Hepatocyte (in vitro differentiated cells): Measurements from ENCODE around the gene SFMBT2. TPM values are rescaled to one million over a fixed set of nuclear protein-coding genes. Genes with fewer than 3 reads are reported as not detected.

Source experiments
- DNase-seq: peaks from one replicate; pipeline ENCODE4 v3.0.0-alpha.2; 2016; ENCODE audit warnings: low spot score
- H2AFZ ChIP-seq: fragments of 200-600 bp; sonication (generic); 2 replicates; pipeline ENCODE4 v1.6.0; 2016; ENCODE audit warnings: antibody characterized with exemption, mild to moderate bottlenecking
- H3K27ac ChIP-seq: fragments of 200-600 bp; sonication (generic); 2 replicates; pipeline ENCODE4 v1.5.1; 2016; ENCODE audit warnings: mild to moderate bottlenecking
- H3K27me3 ChIP-seq: fragments of 200-600 bp; sonication (generic); 2 replicates; pipeline ENCODE4 v1.6.1; 2016
- H3K36me3 ChIP-seq: fragments of 200-600 bp; sonication (generic); replicated peaks from 2 replicates; pipeline ENCODE4 v1.5.1; 2016; ENCODE audit warnings: low read depth; ENCODE audit not compliant: insufficient read depth
- H3K4me1 ChIP-seq: fragments of 200-600 bp; sonication (generic); 2 replicates; pipeline ENCODE4 v1.5.1; 2016; ENCODE audit warnings: mild to moderate bottlenecking, moderate library complexity; ENCODE audit not compliant: insufficient read depth
- H3K4me2 ChIP-seq: fragments of 200-600 bp; sonication (generic); 2 replicates; pipeline ENCODE4 v1.6.0; 2016
- H3K4me3 ChIP-seq: fragments of 200-600 bp; sonication (generic); 2 replicates; pipeline ENCODE4 v1.5.1; 2016; ENCODE audit warnings: mild to moderate bottlenecking
- H3K79me2 ChIP-seq: fragments of 200-600 bp; sonication (generic); 2 replicates; pipeline ENCODE4 v1.6.0; 2017; ENCODE audit warnings: mild to moderate bottlenecking
- H3K9me2 ChIP-seq: fragments of 200-600 bp; sonication (generic); replicated peaks from 2 replicates; pipeline ENCODE4 v1.6.0; 2017; ENCODE audit warnings: mild to moderate bottlenecking; ENCODE audit not compliant: insufficient read depth
- H3K9me3 ChIP-seq: fragments of 200-600 bp; sonication (generic); 2 replicates; pipeline ENCODE4 v1.5.1; 2016; ENCODE audit warnings: low read depth, mild to moderate bottlenecking
- H4K20me1 ChIP-seq: fragments of 200-600 bp; sonication (generic); 2 replicates; pipeline ENCODE4 v1.6.0; 2016; ENCODE audit warnings: mild to moderate bottlenecking; ENCODE audit not compliant: insufficient read depth, poor library complexity, severe bottlenecking
- EZH2 ChIP-seq: fragments of 200-600 bp; sonication (generic); IDR thresholded peaks from 2 replicates; pipeline ENCODE4 v1.6.1; 2016; ENCODE audit warnings: antibody characterized with exemption, mild to moderate bottlenecking, borderline replicate concordance
- EZH2phosphoT487 ChIP-seq: fragments of 200-600 bp; sonication (generic); IDR thresholded peaks from one replicate; pipeline ENCODE4 v1.6.1; 2018; ENCODE audit warnings: antibody characterized with exemption, mild to moderate bottlenecking, low read depth, moderate library complexity; ENCODE audit not compliant: unreplicated experiment, severe bottlenecking
- WGBS: methylation state at CpG from one replicate; pipeline ENCODE4 v1.1.6; 2016; ENCODE audit warnings: low lambda C conversion rate; ENCODE audit errors: missing lambda C conversion rate; 5-methylcytosine and 5-hydroxymethylcytosine counted together
- polyA plus RNA-seq: library from polyadenylated mRNA; unstranded; fragments of >200 nt; fragmentation: Nextera tagmentation; extraction: Ambion mirVana; gene quantifications from 2 replicates; pipeline ENCODE4 v1.2.1, GENCODE V29; 2016
- total RNA-seq: library from RNA; depleted of rRNA; stranded (reverse); fragments of >200 nt; gene quantifications from 2 replicates; pipeline ENCODE4 v1.2.3, GENCODE V29; 2014
- TF ChIP-seq, protein P1 (sequence below): fragments of 200-600 bp; sonication (generic); IDR thresholded peaks from 2 replicates; pipeline ENCODE4 v1.5.1; 2016; ENCODE audit warnings: antibody characterized with exemption, mild to moderate bottlenecking; ENCODE audit not compliant: poor library complexity

SFMBT2 gene
- total and polyA plus RNA-seq, 2 experiments from 2014 or later: 1.1 to 3.8 TPM

DNA sequence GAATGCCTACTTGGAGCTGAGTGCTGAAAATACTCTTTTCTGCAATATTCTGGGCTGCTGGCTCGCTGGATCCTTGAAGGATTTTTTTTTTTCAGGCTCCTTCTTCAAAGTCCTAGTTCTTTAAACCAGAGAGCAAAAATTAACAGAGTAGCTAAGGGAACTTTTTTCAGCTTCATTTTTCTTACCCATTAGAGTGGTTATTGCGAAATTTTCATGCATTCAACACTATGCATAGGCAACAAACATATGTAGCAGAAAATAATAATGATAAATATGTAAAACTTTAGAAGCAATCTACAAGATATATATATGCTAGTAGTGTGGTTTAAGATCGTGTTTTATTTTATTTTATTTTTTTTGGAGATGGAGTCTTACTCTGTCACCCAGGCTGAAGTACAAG is 264.6 kb downstream of the SFMBT2 start:
- Histone ChIP-seq H3K9me3 (no peaks in the 10 kb centered on the region), H3K4me2 (no peak overlapping the region), H3K79me2 (no peaks in the 10 kb centered on the region), H3K4me3 (no peak overlapping the region), H2AFZ (no peak overlapping the region), H3K4me1 (no peaks in the 10 kb centered on the region), H3K9me2 (no peaks in the 10 kb centered on the region), H4K20me1 (no peaks in the 10 kb centered on the region), H3K36me3 (no peaks in the 10 kb centered on the region), H3K27ac (no peak overlapping the region), H3K27me3 (no peaks in the 10 kb centered on the region)
- 66% methylated on average over 3 of the region's 3 CpGs for WGBS
- DNase-seq: no peak
- no peak for TF ChIP-seq EZH2phosphoT487
- TF ChIP-seq, protein P1, sequence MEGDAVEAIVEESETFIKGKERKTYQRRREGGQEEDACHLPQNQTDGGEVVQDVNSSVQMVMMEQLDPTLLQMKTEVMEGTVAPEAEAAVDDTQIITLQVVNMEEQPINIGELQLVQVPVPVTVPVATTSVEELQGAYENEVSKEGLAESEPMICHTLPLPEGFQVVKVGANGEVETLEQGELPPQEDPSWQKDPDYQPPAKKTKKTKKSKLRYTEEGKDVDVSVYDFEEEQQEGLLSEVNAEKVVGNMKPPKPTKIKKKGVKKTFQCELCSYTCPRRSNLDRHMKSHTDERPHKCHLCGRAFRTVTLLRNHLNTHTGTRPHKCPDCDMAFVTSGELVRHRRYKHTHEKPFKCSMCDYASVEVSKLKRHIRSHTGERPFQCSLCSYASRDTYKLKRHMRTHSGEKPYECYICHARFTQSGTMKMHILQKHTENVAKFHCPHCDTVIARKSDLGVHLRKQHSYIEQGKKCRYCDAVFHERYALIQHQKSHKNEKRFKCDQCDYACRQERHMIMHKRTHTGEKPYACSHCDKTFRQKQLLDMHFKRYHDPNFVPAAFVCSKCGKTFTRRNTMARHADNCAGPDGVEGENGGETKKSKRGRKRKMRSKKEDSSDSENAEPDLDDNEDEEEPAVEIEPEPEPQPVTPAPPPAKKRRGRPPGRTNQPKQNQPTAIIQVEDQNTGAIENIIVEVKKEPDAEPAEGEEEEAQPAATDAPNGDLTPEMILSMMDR: no peak
- no peak for TF ChIP-seq EZH2

DNA sequence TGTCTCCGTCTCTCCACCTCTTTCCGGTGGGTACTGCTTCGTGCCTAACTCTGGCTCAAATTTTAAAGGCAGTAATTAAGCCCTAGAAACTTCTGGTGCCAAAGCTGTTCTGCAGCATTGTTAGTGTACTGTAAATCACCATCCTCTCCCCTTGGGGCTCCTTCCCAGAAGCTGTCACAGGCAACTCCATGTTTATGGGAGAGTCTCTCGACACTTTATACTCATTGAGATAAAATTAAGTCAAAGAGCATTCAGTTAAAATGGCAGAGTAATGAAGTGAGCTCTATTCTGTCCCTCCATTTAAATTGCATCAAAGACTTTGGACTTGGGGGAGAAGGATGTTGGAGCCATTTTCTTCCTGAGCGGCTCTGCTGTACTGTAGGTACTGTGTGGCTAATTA is 274.8 kb downstream of the SFMBT2 start:
- H3K27ac ChIP-seq: no peak overlapping the region
- TF ChIP-seq EZH2phosphoT487 (no peak), EZH2 (no peak)
- TF ChIP-seq, protein P1: no peak
- H3K9me2 ChIP-seq: no peaks in the 10 kb centered on the region
- no peaks in the 10 kb centered on the region for H4K20me1 ChIP-seq
- no peaks in the 10 kb centered on the region for H3K9me3 ChIP-seq
- WGBS: 82% methylated on average over 5 of the region's 5 CpGs
- no peak overlapping the region for H3K4me3 ChIP-seq
- no peaks in the 10 kb centered on the region for H3K4me1 ChIP-seq
- no peak overlapping the region for H2AFZ ChIP-seq
- DNase-seq: no peak
- no peaks in the 10 kb centered on the region for H3K27me3 ChIP-seq
- H3K4me2 ChIP-seq: no peak overlapping the region
- no peaks in the 10 kb centered on the region for H3K36me3 ChIP-seq
- H3K79me2 ChIP-seq: no peaks in the 10 kb centered on the region

GRCh38 chr10:7135188-7135587 is 275.6 kb downstream of the SFMBT2 start:
- Histone ChIP-seq H3K4me1 (no peaks in the 10 kb centered on the region), H3K9me3 (no peaks in the 10 kb centered on the region), H2AFZ (no peak overlapping the region), H3K79me2 (no peaks in the 10 kb centered on the region), H3K4me2 (no peak overlapping the region), H3K27ac (no peak overlapping the region), H4K20me1 (no peaks in the 10 kb centered on the region), H3K4me3 (no peak overlapping the region), H3K36me3 (no peaks in the 10 kb centered on the region), H3K9me2 (no peaks in the 10 kb centered on the region), H3K27me3 (no peaks in the 10 kb centered on the region)
- DNase-seq: no peak
- TF ChIP-seq EZH2phosphoT487 (no peak), EZH2 (no peak)
- TF ChIP-seq, protein P1: no peak

DNA sequence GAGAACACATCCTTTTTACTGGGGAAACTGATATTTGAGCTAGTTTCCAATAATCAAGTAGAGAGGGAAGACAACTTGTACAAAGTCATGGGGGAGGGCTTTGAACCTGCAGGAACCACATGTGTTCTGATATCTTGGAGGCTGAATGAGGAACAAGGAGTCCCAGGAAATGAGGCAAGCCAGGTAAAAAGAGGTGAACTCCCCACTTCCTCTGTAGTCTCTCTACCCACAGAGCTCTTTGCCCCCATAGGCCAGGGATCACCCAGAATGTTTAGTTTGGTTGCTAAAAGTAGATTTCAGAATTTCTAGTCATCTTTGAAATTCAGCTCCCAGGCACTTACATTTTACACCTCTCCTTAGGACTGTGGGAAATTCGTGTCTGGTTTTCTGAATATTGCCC is 276.4 kb downstream of the SFMBT2 start:
- no peaks in the 10 kb centered on the region for H3K4me1 ChIP-seq
- no peaks in the 10 kb centered on the region for H3K9me2 ChIP-seq
- H3K4me2 ChIP-seq: no peak overlapping the region
- TF ChIP-seq EZH2: no peak
- no peak for TF ChIP-seq EZH2phosphoT487
- TF ChIP-seq, protein P1: no peak
- H2AFZ ChIP-seq: no peak overlapping the region
- H3K9me3 ChIP-seq: no peaks in the 10 kb centered on the region
- WGBS: 46% methylated on average over 1 of the region's 1 CpG
- no peaks in the 10 kb centered on the region for H3K79me2 ChIP-seq
- no peaks in the 10 kb centered on the region for H3K36me3 ChIP-seq
- H4K20me1 ChIP-seq: no peaks in the 10 kb centered on the region
- H3K4me3 ChIP-seq: no peak overlapping the region
- no peaks in the 10 kb centered on the region for H3K27me3 ChIP-seq
- no peak for DNase-seq
- no peak overlapping the region for H3K27ac ChIP-seq
